Measurements from ENCODE around the gene RRAD.

Gene RRAD

DNA sequence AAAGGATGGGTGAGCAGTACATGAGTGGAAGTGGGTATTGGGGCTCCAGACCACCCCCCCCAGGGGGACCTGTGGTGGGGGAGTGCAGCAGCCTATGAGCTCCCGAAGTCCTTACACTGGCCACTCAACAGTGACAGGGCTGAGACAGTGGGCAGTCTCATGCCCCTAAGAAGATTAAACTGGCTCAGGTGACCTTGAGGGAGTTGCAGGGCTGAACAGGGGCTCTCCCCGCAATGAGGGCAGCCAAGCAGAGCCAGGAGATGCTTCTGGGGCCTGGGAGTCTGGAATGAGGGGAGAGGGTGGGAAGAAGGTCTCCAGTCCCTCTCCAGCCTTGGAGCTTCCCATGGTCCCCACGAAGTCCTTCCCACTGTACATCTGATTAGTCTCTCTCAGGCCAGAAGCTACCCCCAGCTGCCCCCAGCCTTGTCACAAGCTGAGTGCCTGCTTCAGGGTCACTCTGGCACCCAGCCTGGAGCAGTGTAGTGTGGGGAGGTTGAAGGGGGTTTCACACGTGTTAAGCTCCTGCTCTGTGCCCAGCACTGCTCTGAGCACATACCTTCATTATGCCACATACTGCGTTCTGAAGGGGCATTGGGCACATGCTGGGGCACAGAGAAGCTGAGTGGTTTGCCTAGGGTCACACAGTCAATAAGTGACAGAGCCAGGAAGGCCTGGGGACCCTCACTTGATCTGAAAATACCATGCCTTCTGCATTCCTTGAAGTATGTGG is 5.6 kb downstream of the RRAD start:
- no peak for DNase-seq (ENCODE audit: low read depth)
- TF ChIP-seq, protein P1, sequence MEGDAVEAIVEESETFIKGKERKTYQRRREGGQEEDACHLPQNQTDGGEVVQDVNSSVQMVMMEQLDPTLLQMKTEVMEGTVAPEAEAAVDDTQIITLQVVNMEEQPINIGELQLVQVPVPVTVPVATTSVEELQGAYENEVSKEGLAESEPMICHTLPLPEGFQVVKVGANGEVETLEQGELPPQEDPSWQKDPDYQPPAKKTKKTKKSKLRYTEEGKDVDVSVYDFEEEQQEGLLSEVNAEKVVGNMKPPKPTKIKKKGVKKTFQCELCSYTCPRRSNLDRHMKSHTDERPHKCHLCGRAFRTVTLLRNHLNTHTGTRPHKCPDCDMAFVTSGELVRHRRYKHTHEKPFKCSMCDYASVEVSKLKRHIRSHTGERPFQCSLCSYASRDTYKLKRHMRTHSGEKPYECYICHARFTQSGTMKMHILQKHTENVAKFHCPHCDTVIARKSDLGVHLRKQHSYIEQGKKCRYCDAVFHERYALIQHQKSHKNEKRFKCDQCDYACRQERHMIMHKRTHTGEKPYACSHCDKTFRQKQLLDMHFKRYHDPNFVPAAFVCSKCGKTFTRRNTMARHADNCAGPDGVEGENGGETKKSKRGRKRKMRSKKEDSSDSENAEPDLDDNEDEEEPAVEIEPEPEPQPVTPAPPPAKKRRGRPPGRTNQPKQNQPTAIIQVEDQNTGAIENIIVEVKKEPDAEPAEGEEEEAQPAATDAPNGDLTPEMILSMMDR (IDR thresholded peaks at IDR 0.05; ENCODE audit: insufficient read depth, low read depth, low read length, missing control alignments) = no peak
- no peak overlapping the region for H3K4me3 ChIP-seq (ENCODE audit: low read depth, low read length)

DNA sequence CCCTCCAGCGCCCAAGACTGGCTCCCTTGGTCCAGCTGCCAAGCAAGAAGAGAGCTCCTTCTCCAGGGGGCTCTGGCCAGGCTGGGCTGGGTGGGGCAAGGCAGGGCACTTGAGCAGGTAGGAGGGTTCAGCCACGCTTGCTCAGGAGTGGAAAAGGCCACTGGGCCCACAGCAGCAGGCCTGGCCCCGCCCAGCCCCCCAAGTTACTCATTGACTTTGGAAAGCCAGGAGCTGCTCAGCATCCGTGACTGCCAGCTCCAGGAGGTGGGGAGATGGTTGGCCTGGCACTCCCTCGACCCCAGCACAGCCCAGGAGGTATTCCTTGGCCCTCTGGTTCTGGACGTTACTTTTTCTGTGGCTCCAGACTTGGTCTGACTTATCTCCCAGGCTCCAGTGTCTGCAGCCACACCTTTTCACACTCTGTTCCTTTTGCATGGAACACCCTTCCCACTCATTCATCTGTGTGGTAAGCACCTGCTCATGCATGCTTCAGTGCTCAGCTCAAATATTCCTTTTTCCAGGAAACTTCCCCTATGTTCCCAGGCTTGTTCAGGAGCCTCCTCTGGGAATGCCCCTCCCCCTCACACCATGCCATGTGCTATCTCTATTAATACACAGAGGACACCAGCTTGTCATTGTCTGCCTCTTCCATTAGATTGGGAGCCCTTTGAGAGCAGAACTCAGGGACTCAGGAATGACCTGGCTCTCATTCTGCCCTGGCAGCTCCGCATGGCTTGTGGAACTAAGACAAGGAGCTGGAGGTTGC is 6.3 kb downstream of the RRAD start, which contains the start of gene CDH16:
CDH16 (minus strand) TSS at position 83 of the 766 bp plus-strand sequence. CDS start 820 bp downstream, outside the sequence.
- TF ChIP-seq, protein P1 (IDR thresholded peaks at IDR 0.05; ENCODE audit: insufficient read depth, low read depth, low read length, missing control alignments) = no peak
- no peak within 1 kb of the TSS for H3K4me3 ChIP-seq (ENCODE audit: low read depth, low read length)
- DNase-seq (ENCODE audit: low read depth) = no peak

DNA sequence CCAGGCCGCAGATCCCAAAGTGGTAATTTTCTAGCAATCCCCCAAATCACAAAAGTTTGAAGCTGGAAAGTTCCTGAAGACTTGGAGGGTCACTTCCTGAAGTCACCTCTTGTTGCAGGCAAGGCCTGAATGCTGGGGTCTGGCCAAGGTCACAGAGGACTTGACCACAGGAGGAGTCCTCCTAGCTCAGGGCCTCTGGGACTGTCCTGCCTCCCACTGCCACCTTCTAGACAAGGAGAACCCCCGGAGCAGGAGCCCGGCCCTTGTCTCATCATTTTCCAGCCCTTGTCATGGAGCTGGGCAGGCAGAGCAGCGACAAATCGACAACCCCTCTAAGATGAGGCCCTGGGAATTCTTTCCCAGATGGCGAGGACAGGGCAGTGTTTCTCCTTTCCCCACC is 7.0 kb downstream of the RRAD start:
- no peak overlapping the region for H3K4me3 ChIP-seq (ENCODE audit: low read depth, low read length)
- TF ChIP-seq, protein P1 (IDR thresholded peaks at IDR 0.05; ENCODE audit: insufficient read depth, low read depth, low read length, missing control alignments) = no peak
- no peak for DNase-seq (ENCODE audit: low read depth)

DNA sequence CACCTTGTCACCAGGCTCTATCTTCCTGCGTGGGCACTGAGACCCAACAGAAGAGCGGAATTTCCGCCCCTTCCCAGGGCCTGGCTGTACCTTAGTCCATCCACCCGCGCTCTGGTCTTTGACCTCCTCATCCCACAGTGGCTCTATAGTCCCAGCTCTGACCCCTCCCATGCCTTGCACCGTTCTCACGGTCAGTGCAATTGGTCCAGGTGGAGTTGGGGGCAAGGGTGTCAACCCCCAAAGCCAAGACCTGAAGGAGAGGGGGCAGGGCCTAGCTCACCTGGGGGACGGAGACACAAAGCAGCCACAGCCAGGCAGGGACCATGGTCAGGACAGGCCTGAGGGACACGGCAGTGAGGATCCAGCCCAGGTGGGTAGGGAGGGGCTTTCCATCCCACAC is 7.6 kb downstream of the RRAD start:
- DNase-seq (ENCODE audit: low read depth) = no peak
- no peak overlapping the region for H3K4me3 ChIP-seq (ENCODE audit: low read depth, low read length)
- TF ChIP-seq, protein P1 (IDR thresholded peaks at IDR 0.05; ENCODE audit: insufficient read depth, low read depth, low read length, missing control alignments) = no peak

DNA sequence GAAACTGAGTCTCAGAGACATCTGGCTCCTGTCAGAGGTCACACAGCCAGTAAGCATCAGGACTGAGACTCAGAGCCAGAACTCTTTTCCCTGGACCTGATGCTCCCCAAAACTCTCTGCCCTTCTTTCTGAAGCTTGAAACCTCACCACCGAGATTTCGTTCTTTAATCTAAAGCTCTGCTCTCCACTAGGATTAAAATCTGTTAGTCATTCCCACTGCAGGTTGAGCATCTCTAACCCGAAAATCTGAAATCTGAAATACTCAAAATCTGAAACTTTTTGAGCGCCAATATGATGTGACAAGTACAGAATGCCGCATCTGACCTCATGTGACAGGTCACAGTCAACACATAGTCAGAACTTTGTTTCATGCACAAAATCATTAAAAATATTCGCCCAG is 8.8 kb downstream of the RRAD start:
- TF ChIP-seq, protein P1 (IDR thresholded peaks at IDR 0.05; ENCODE audit: insufficient read depth, low read depth, low read length, missing control alignments) = no peak
- H3K4me3 ChIP-seq (ENCODE audit: low read depth, low read length) = no peak overlapping the region
- DNase-seq (ENCODE audit: low read depth) = no peak

DNA sequence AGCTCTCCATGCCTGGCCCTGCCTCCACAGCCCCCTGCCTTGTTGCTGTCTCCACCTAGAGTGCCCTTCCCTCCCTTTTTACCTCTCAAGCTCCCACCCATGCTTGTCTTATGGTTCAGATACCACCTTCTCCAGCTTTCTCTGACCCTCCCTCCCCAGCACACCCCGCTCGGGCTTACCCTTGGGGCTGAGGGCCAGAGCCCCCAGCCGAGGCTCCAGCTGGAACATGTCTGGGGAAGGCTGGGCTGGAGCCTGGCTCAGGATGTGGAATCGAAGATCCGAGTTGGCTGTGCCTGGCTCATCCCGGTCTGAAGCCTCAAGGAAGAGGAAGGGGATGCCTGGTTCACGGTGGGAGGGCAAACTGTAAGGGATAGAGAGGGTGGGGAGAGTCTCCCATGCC is 10.3 kb downstream of the RRAD start:
- H3K4me3 ChIP-seq (ENCODE audit: low read depth, low read length) = no peak overlapping the region
- TF ChIP-seq, protein P1 (IDR thresholded peaks at IDR 0.05; ENCODE audit: insufficient read depth, low read depth, low read length, missing control alignments) = no peak
- no peak for DNase-seq (ENCODE audit: low read depth)

Data from GM12865 (cell line).